MM.1S (cell line): Measurements from ENCODE around the gene CCDC182.

ENCODE experiments used
- EZH2 ChIP-seq: fragments of 300-600 bp; sonication (generic); optimal IDR thresholded peaks from 2 replicates; pipeline ENCODE3; 2017; ENCODE audit warnings: low read depth, mild to moderate bottlenecking, antibody characterized with exemption, low read length, mixed read lengths
- EZH2phosphoT487 ChIP-seq: fragments of 300-600 bp; sonication (generic); IDR thresholded peaks from 2 replicates; pipeline ENCODE4 v1.6.1; 2018; ENCODE audit warnings: antibody characterized with exemption, low read length
- TF ChIP-seq, protein P1 (sequence below): fragments of 300-600 bp; sonication (generic); IDR thresholded peaks from 2 replicates; pipeline ENCODE4 v1.5.1; 2016; ENCODE audit warnings: antibody characterized with exemption, low read length, mixed read lengths

DNA sequence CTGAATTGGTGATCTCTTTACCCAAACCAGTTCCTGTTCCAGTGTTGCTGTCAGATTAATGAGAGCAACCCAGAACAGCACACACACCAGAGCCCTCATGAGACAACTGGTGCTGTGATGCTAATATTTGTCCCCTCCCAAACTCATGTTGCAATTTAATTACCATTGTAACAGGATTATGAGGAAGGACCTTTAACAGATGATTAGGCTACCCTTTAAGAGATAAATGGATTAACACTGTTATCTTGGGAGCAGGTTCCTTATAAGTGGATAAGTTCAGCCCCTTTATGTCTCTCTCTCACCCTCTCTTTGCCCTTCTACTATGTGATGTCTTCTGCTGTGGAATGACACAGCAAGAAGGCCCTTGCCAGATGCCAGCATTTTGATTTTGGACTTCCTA lies 1.1 kb upstream of the CCDC182 start:
- TF ChIP-seq, protein P1, sequence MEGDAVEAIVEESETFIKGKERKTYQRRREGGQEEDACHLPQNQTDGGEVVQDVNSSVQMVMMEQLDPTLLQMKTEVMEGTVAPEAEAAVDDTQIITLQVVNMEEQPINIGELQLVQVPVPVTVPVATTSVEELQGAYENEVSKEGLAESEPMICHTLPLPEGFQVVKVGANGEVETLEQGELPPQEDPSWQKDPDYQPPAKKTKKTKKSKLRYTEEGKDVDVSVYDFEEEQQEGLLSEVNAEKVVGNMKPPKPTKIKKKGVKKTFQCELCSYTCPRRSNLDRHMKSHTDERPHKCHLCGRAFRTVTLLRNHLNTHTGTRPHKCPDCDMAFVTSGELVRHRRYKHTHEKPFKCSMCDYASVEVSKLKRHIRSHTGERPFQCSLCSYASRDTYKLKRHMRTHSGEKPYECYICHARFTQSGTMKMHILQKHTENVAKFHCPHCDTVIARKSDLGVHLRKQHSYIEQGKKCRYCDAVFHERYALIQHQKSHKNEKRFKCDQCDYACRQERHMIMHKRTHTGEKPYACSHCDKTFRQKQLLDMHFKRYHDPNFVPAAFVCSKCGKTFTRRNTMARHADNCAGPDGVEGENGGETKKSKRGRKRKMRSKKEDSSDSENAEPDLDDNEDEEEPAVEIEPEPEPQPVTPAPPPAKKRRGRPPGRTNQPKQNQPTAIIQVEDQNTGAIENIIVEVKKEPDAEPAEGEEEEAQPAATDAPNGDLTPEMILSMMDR, result no peak
- TF ChIP-seq EZH2 (no peak), EZH2phosphoT487 (no peak)
